Neural progenitor cell (in vitro differentiated cells): ENCODE results near the gene POLA2. TPM values are rescaled to one million over a fixed set of nuclear protein-coding genes. Genes with fewer than 3 reads are reported as not detected.

ENCODE experiments used
- DNase-seq: peaks from one replicate; pipeline ENCODE4 v3.0.0-alpha.2; 2016; ENCODE audit warnings: low spot score
- H2AFZ ChIP-seq: fragments of 200-600 bp; sonication (generic); replicated peaks from 2 replicates; pipeline ENCODE4 v1.6.1; 2016; ENCODE audit warnings: antibody characterized with exemption
- H3F3A ChIP-seq: fragments of 200-600 bp; sonication (generic); 2 replicates; pipeline ENCODE4 v1.6.1; 2016; ENCODE audit warnings: antibody characterized with exemption, low read depth
- H3K27ac ChIP-seq: fragments of 200-600 bp; sonication (generic); 2 replicates; pipeline ENCODE4 v1.5.1; 2016; ENCODE audit warnings: mild to moderate bottlenecking
- H3K27me3 ChIP-seq: fragments of 200-600 bp; sonication (generic); 2 replicates; pipeline ENCODE4 v1.6.1; 2016; ENCODE audit warnings: mild to moderate bottlenecking, moderate library complexity
- H3K36me3 ChIP-seq: fragments of 200-600 bp; sonication (generic); 2 replicates; pipeline ENCODE4 v1.5.1; 2016
- H3K4me1 ChIP-seq: fragments of 200-600 bp; sonication (generic); 2 replicates; pipeline ENCODE4 v1.6.1; 2016; ENCODE audit warnings: mixed run types
- H3K4me2 ChIP-seq: fragments of 200-600 bp; sonication (generic); 2 replicates; pipeline ENCODE4 v1.6.1; 2016
- H3K4me3 ChIP-seq: fragments of 200-600 bp; sonication (generic); 2 replicates; pipeline ENCODE4 v1.5.1; 2016
- H3K79me2 ChIP-seq: fragments of 200-600 bp; sonication (generic); 2 replicates; pipeline ENCODE4 v1.6.1; 2016; ENCODE audit warnings: low read depth
- H3K9ac ChIP-seq: fragments of 200-600 bp; sonication (generic); 2 replicates; pipeline ENCODE4 v1.6.1; 2016
- H3K9me3 ChIP-seq: fragments of 200-600 bp; sonication (generic); 2 replicates; pipeline ENCODE4 v1.5.1; 2016; ENCODE audit warnings: low read depth
- H4K20me1 ChIP-seq: fragments of 200-600 bp; sonication (generic); 2 replicates; pipeline ENCODE4 v1.6.1; 2016; ENCODE audit warnings: low read depth
- H3K27ac Mint-ChIP-seq: 3 replicates; pipeline ENCODE4 v1.8.0; 2021; ENCODE audit warnings: mixed read lengths
- H3K27me3 Mint-ChIP-seq: 2 replicates; pipeline ENCODE4 v1.8.0; 2022; ENCODE audit warnings: low read depth, mild to moderate bottlenecking, inconsistent platforms, moderate library complexity, mixed read lengths; ENCODE audit not compliant: insufficient read depth
- H3K36me3 Mint-ChIP-seq: 3 replicates; pipeline ENCODE4 v1.8.0; 2021; ENCODE audit warnings: mixed read lengths
- H3K4me1 Mint-ChIP-seq: 3 replicates; pipeline ENCODE4 v1.8.0; 2021; ENCODE audit warnings: mixed read lengths
- H3K4me3 Mint-ChIP-seq: 3 replicates; pipeline ENCODE4 v1.8.0; 2021; ENCODE audit warnings: mild to moderate bottlenecking, moderate library complexity, mixed read lengths
- H3K9me3 Mint-ChIP-seq: 3 replicates; pipeline ENCODE4 v1.8.0; 2020; ENCODE audit warnings: mixed read lengths
- EZH2 ChIP-seq: fragments of 200-600 bp; sonication (generic); IDR thresholded peaks from 2 replicates; pipeline ENCODE4 v1.6.1; 2017; ENCODE audit warnings: antibody characterized with exemption, mild to moderate bottlenecking, moderate library complexity
- EZH2phosphoT487 ChIP-seq: fragments of 200-600 bp; sonication (generic); IDR thresholded peaks from 2 replicates; pipeline ENCODE4 v1.6.1; 2017; ENCODE audit warnings: antibody characterized with exemption
- total RNA-seq: library from RNA; depleted of rRNA; stranded (reverse); fragments of >200 nt; gene quantifications from 2 replicates; pipeline ENCODE4 v1.2.3, GENCODE V29; 2015; ENCODE audit warnings: low replicate concordance
- TF ChIP-seq, protein P1 (sequence below): fragments of 200-600 bp; sonication (generic); IDR thresholded peaks from 2 replicates; pipeline ENCODE4 v1.5.1; 2017; ENCODE audit warnings: antibody characterized with exemption, mild to moderate bottlenecking

POLA2 gene
- total RNA-seq, 1 donor from 2014 or later, result 33.3 TPM

DNA sequence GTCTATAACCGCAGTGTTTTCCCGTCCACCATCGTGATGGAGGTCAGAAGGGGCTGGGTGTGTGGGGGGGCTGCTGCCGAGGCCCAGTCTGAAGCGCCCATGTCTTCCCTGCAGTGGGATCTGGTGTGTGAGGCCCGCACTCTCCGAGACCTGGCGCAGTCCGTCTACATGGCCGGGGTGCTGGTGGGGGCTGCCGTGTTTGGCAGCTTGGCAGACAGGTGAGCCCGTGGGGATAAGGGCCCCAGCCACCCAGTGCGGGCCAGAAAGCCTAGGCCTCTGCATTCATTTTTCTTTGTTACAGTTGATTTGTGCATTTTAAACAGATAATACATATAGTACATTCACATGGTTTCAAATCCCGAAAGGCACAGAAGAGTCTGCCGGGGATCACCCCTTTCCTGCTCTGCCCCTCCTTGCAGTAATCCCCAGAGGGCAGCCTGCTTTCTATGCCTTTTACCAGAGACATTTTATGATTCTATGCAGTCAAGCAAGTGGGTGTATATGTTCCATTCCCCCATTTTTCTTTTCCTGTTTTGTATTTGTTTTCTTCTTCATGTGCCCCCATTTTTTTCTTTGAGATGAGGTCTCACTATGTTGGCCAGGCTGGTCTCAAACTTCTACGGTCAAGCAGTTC is 47.4 kb upstream of the POLA2 start:
- Histone ChIP-seq H3K9ac (no peak overlapping the region), H3K79me2 (no peaks in the 10 kb centered on the region), H3K27ac (no peak overlapping the region), H4K20me1 (no peaks in the 10 kb centered on the region), H3K4me3 (no peak overlapping the region), H3F3A (peaks cover 3% of the 10 kb centered on the region), H3K4me1 (peaks cover 20% of the 10 kb centered on the region), H3K4me2 (no peak overlapping the region), H3K36me3 (no peaks in the 10 kb centered on the region), H3K27me3 (no peaks in the 10 kb centered on the region), H2AFZ (no peak overlapping the region), H3K9me3 (no peaks in the 10 kb centered on the region)
- Mint-ChIP-seq H3K27me3 (peaks cover 11% of the 10 kb centered on the region), H3K27ac (peak overlapping the region; percentile 10), H3K36me3 (no peaks in the 10 kb centered on the region), H3K9me3 (no peaks in the 10 kb centered on the region), H3K4me1 (peaks cover 14% of the 10 kb centered on the region), H3K4me3 (peak overlapping the region; percentile 6)
- TF ChIP-seq, protein P1, sequence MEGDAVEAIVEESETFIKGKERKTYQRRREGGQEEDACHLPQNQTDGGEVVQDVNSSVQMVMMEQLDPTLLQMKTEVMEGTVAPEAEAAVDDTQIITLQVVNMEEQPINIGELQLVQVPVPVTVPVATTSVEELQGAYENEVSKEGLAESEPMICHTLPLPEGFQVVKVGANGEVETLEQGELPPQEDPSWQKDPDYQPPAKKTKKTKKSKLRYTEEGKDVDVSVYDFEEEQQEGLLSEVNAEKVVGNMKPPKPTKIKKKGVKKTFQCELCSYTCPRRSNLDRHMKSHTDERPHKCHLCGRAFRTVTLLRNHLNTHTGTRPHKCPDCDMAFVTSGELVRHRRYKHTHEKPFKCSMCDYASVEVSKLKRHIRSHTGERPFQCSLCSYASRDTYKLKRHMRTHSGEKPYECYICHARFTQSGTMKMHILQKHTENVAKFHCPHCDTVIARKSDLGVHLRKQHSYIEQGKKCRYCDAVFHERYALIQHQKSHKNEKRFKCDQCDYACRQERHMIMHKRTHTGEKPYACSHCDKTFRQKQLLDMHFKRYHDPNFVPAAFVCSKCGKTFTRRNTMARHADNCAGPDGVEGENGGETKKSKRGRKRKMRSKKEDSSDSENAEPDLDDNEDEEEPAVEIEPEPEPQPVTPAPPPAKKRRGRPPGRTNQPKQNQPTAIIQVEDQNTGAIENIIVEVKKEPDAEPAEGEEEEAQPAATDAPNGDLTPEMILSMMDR, result no peak
- TF ChIP-seq EZH2phosphoT487 (no peak), EZH2 (no peak)
- DNase-seq, result no peak

GRCh38 chr11:65215441-65216076 is 46.2 kb upstream of the POLA2 start:
- DNase-seq, result no peak
- H3K4me2 ChIP-seq, result no peak overlapping the region
- peaks cover 3% of the 10 kb centered on the region for H3F3A ChIP-seq
- H3K36me3 Mint-ChIP-seq, result no peaks in the 10 kb centered on the region
- H3K9ac ChIP-seq, result no peak overlapping the region
- no peaks in the 10 kb centered on the region for H3K27me3 ChIP-seq
- H3K27ac ChIP-seq, result no peak overlapping the region
- no peaks in the 10 kb centered on the region for H3K79me2 ChIP-seq
- no peak overlapping the region for H2AFZ ChIP-seq
- peaks cover 11% of the 10 kb centered on the region for H3K27me3 Mint-ChIP-seq
- no peaks in the 10 kb centered on the region for H3K9me3 Mint-ChIP-seq
- H3K4me3 ChIP-seq, result no peak overlapping the region
- H3K4me3 Mint-ChIP-seq, result peak overlapping the region; percentile 16
- H3K4me1 ChIP-seq, result peaks cover 20% of the 10 kb centered on the region
- H3K4me1 Mint-ChIP-seq, result peaks cover 14% of the 10 kb centered on the region
- H4K20me1 ChIP-seq, result no peaks in the 10 kb centered on the region
- H3K27ac Mint-ChIP-seq, result no peak overlapping the region
- TF ChIP-seq EZH2, result no peak
- TF ChIP-seq EZH2phosphoT487, result no peak
- TF ChIP-seq, protein P1, result no peak
- H3K36me3 ChIP-seq, result no peaks in the 10 kb centered on the region
- no peaks in the 10 kb centered on the region for H3K9me3 ChIP-seq

DNA sequence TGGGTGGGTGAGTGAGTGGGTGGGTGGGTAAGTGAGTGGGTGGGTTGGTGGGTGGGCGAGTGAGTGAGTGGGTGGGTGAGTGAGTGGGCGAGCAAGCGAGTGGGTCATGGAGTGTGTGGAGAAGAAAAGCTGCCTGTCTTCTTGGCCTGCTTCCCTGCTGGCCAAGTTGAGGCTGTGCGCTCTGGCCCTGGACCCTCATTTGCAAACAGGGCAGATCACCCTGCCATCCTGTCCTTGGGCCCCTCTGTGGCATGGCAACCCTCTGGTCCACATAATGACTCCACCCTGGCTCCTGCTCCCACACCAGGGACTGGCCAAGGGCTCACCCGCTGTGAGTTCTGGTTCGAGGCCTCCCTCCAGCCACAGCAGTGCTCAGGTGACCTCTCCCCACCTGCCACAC is 44.9 kb upstream of the POLA2 start:
- Histone ChIP-seq H3K27me3 (no peaks in the 10 kb centered on the region), H4K20me1 (no peaks in the 10 kb centered on the region), H3K4me1 (peaks cover 20% of the 10 kb centered on the region), H3K4me3 (no peak overlapping the region), H3F3A (peaks cover 3% of the 10 kb centered on the region), H3K36me3 (no peaks in the 10 kb centered on the region), H3K27ac (no peak overlapping the region), H2AFZ (no peak overlapping the region), H3K9me3 (no peaks in the 10 kb centered on the region), H3K79me2 (no peaks in the 10 kb centered on the region), H3K9ac (no peak overlapping the region), H3K4me2 (no peak overlapping the region)
- no peak overlapping the region for H3K4me3 Mint-ChIP-seq
- no peaks in the 10 kb centered on the region for H3K9me3 Mint-ChIP-seq
- DNase-seq, result no peak
- H3K27me3 Mint-ChIP-seq, result peaks cover 9% of the 10 kb centered on the region
- H3K4me1 Mint-ChIP-seq, result peaks cover 14% of the 10 kb centered on the region
- H3K36me3 Mint-ChIP-seq, result no peaks in the 10 kb centered on the region
- H3K27ac Mint-ChIP-seq, result no peak overlapping the region
- TF ChIP-seq EZH2, result no peak
- TF ChIP-seq, protein P1, result no peak
